Body of pancreas (tissue), 4 donors: ENCODE results near the gene KRTAP5-3. TPM values are rescaled to one million over a fixed set of nuclear protein-coding genes. Genes with fewer than 3 reads are reported as not detected.

Experiments used
- ATAC-seq: fragments of 150-250 bp; one replicate; pipeline ENCODE4 v1.9.1; 2016
- DNase-seq, 4 donors: peaks; one replicate each; pipeline ENCODE4 v3.0.0-alpha.2; 2019
- H3K27ac ChIP-seq, 4 donors: fragments of 200-600 bp; sonication (generic); 1 replicate in 3 of 4; 2 replicates in 1 of 4; pipeline versions ENCODE4 v1.5.1 to v1.6.1; 2016 to 2019; ENCODE audit warnings: mild to moderate bottlenecking in 1 of 4, mixed read lengths in 1 of 4, moderate library complexity in 1 of 4
- H3K27me3 ChIP-seq, 2 donors: fragments of 200-600 bp; sonication (generic); one replicate each; pipeline ENCODE4 v1.6.0; 2016; ENCODE audit warnings: mild to moderate bottlenecking in 1 of 2
- H3K36me3 ChIP-seq, 2 donors: fragments of 200-600 bp; sonication (generic); replicated peaks in 1 of 2; 2 replicates each; pipeline ENCODE4 v1.5.1; 2016; ENCODE audit warnings: low read depth in 2 of 2; ENCODE audit not compliant: insufficient read depth in 1 of 2
- H3K4me1 ChIP-seq: fragments of 200-600 bp; sonication (generic); one replicate; pipeline ENCODE4 v1.6.0; 2016
- H3K4me3 ChIP-seq, 2 donors: fragments of 200-600 bp; sonication (generic); 1 replicate in 1 of 2; 2 replicates in 1 of 2; pipeline ENCODE4 v1.5.1; 2016 to 2019
- H3K9me3 ChIP-seq, 3 donors: fragments of 200-600 bp; sonication (generic); 1 replicate in 2 of 3; 2 replicates in 1 of 3; pipeline ENCODE4 v1.5.1; 2016
- CTCF ChIP-seq, 7 experiments: fragments of 450-650 bp in 4 of 7; fragments of 200-600 bp in 3 of 7; sonication (generic) in 3 of 7; IDR thresholded peaks; one replicate each; pipeline ENCODE4 v1.5.1; 2016 to 2019; ENCODE audit warnings: antibody characterized with exemption in 7 of 7
- POLR2A ChIP-seq, 3 donors: fragments of 450-650 bp; IDR thresholded peaks; one replicate each; pipeline ENCODE4 v1.6.1; 2016; ENCODE audit warnings: antibody characterized with exemption in 3 of 3, mild to moderate bottlenecking in 2 of 3
- WGBS, 2 donors: methylation state at CpG; one replicate each; pipeline ENCODE4 v1.1.5; 2017; 5-methylcytosine and 5-hydroxymethylcytosine counted together
- intact Hi-C: fragments of 100-400 bp; cut with DNase I; formaldehyde crosslinking; loops from one replicate; pipeline ENCODE4 v1.15.1; 2023
- total RNA-seq, 2 donors: library from RNA; depleted of rRNA; stranded (reverse); fragments of >200 nt; gene quantifications; one replicate each; pipeline ENCODE4 v1.1.0, GENCODE V29; 2016

KRTAP5-3 gene
- total RNA-seq, 2 donors from 2014 or later, result not detected

GRCh38 chr11:1639102-1639620, 30.9 kb upstream of the KRTAP5-3 start:
- H3K36me3 ChIP-seq, result no peaks in the 10 kb centered on the region
- intact Hi-C loops, result no loop called here
- no peak overlapping the region for H3K27ac ChIP-seq
- H3K9me3 ChIP-seq, result no peaks in the 10 kb centered on the region
- no peaks in the 10 kb centered on the region for H3K27me3 ChIP-seq
- DNase-seq, result no peak
- ATAC-seq, result no peak
- H3K4me1 ChIP-seq, result no peaks in the 10 kb centered on the region
- no peak overlapping the region for H3K4me3 ChIP-seq
- TF ChIP-seq CTCF (IDR thresholded peaks at IDR 0.05), result no peak
- no peak for TF ChIP-seq POLR2A (IDR thresholded peaks at IDR 0.05)
- WGBS, 2 donors, result 64 to 66% methylated on average over 15 to 18 of the region's 18 CpGs

GRCh38 chr11:1638344-1638743, 30.1 kb upstream of the KRTAP5-3 start:
- H3K27me3 ChIP-seq, result no peaks in the 10 kb centered on the region
- no peaks in the 10 kb centered on the region for H3K4me1 ChIP-seq
- no peaks in the 10 kb centered on the region for H3K36me3 ChIP-seq
- H3K9me3 ChIP-seq, result no peaks in the 10 kb centered on the region
- no peak for TF ChIP-seq CTCF (IDR thresholded peaks at IDR 0.05)
- no peak for TF ChIP-seq POLR2A (IDR thresholded peaks at IDR 0.05)
- H3K4me3 ChIP-seq, result no peak overlapping the region
- no peak overlapping the region for H3K27ac ChIP-seq
- 62 to 72% methylated on average over 8 of the region's 8 CpGs for WGBS, 2 donors
- no peak for DNase-seq
- no peak for ATAC-seq
- intact Hi-C loops, result no loop called here

GRCh38 chr11:1637628-1638027, 29.4 kb upstream of the KRTAP5-3 start:
- intact Hi-C loops, result no loop called here
- WGBS, 2 donors, result 83 to 89% methylated on average over 2 of the region's 2 CpGs

GRCh38 chr11:1636291-1636950, 28.2 kb upstream of the KRTAP5-3 start:
- TF ChIP-seq CTCF (IDR thresholded peaks at IDR 0.05) (no peak), POLR2A (IDR thresholded peaks at IDR 0.05) (no peak)
- Histone ChIP-seq H3K4me1 (peaks cover 8% of the 10 kb centered on the region), H3K4me3 (no peak overlapping the region), H3K27me3 (no peaks in the 10 kb centered on the region), H3K36me3 (no peaks in the 10 kb centered on the region), H3K27ac (no peak overlapping the region), H3K9me3 (no peaks in the 10 kb centered on the region)
- ATAC-seq, result no peak
- no peak for DNase-seq
- WGBS, 2 donors, result 87 to 89% methylated on average over 18 to 19 of the region's 19 CpGs
- intact Hi-C loops, result no loop called here

More at GRCh38 chr11:1637628-1638027, 29.4 kb upstream of the KRTAP5-3 start:
- H3K27me3 ChIP-seq, result no peaks in the 10 kb centered on the region
- ATAC-seq, result no peak
- no peak for DNase-seq
- no peak overlapping the region for H3K27ac ChIP-seq
- no peak overlapping the region for H3K4me3 ChIP-seq
- no peaks in the 10 kb centered on the region for H3K9me3 ChIP-seq
- no peaks in the 10 kb centered on the region for H3K36me3 ChIP-seq
- TF ChIP-seq CTCF (IDR thresholded peaks at IDR 0.05), result no peak
- peaks cover 1% of the 10 kb centered on the region for H3K4me1 ChIP-seq

- no peak for ATAC-seq
Observed at GRCh38 chr11:1633864-1634263, 25.6 kb upstream of the KRTAP5-3 start.

More at GRCh38 chr11:1633864-1634263, 25.6 kb upstream of the KRTAP5-3 start:
- no peak for TF ChIP-seq POLR2A (IDR thresholded peaks at IDR 0.05)
- TF ChIP-seq CTCF (IDR thresholded peaks at IDR 0.05), result no peak
- Histone ChIP-seq H3K27me3 (no peaks in the 10 kb centered on the region), H3K4me3 (no peak overlapping the region), H3K4me1 (peaks cover 13% of the 10 kb centered on the region), H3K9me3 (no peaks in the 10 kb centered on the region), H3K27ac (no peak overlapping the region), H3K36me3 (no peaks in the 10 kb centered on the region)
- WGBS, 2 donors, result 89 to 90% methylated on average over 8 to 10 of the region's 10 CpGs
- DNase-seq, result no peak
- intact Hi-C loops, result no loop called here
